Peyer's patch (tissue), 4 donors: ENCODE measurements around the gene PRDM15.

Source experiments
- POLR2A ChIP-seq, 2 donors: fragments of 450-650 bp; IDR thresholded peaks; one replicate each; pipeline ENCODE4 v1.5.1; 2017; ENCODE audit warnings: antibody characterized with exemption in 2 of 2, mild to moderate bottlenecking in 2 of 2, moderate library complexity in 2 of 2
- TF ChIP-seq, protein P1 (sequence below), 6 experiments: fragments of 450-650 bp in 4 of 6; fragments of 200-600 bp in 2 of 6; sonication (generic) in 1 of 6; IDR thresholded peaks; one replicate each; pipeline ENCODE4 v1.5.1; 2017 to 2019; ENCODE audit warnings: antibody characterized with exemption in 6 of 6, mild to moderate bottlenecking in 3 of 6, moderate library complexity in 1 of 6

DNA sequence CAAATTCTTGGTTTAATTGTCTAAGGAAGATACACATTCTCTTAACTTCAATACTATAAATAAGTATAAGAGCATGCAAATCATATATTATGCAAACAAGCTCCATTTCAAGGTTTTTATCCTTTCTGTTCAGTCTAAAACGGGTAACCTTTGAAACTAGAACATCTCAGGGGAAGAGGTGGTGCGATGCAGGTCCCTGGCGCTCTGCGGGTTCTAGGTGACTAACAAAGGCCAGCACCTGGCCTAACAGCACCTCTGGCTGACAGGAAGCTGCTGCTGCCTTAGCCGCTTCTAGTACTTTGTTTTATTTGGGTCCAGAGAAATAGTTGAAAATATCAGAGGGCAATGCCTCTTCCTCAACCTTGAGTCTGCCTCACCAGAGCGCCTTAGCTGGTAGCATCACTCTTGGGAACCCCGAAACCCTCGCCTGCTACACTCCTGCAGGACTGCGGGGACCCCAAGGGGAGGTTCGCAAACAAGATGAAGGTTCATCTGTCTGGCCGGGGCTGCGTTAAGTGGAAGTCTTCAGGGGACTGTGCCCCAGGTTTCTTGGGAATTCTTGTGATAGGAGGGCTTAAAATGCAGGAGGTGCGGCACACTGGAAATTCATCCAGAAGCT lies 45.5 kb downstream of the PRDM15 start:
- TF ChIP-seq, protein P1, sequence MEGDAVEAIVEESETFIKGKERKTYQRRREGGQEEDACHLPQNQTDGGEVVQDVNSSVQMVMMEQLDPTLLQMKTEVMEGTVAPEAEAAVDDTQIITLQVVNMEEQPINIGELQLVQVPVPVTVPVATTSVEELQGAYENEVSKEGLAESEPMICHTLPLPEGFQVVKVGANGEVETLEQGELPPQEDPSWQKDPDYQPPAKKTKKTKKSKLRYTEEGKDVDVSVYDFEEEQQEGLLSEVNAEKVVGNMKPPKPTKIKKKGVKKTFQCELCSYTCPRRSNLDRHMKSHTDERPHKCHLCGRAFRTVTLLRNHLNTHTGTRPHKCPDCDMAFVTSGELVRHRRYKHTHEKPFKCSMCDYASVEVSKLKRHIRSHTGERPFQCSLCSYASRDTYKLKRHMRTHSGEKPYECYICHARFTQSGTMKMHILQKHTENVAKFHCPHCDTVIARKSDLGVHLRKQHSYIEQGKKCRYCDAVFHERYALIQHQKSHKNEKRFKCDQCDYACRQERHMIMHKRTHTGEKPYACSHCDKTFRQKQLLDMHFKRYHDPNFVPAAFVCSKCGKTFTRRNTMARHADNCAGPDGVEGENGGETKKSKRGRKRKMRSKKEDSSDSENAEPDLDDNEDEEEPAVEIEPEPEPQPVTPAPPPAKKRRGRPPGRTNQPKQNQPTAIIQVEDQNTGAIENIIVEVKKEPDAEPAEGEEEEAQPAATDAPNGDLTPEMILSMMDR (IDR thresholded peaks at IDR 0.05), result no peak
- TF ChIP-seq POLR2A (IDR thresholded peaks at IDR 0.05), result no peak
